ENCODE data around the gene KIF24. TPM values are rescaled to one million over a fixed set of nuclear protein-coding genes. Genes with fewer than 3 reads are reported as not detected.

KIF24 gene
- total RNA-seq, 3 donors from 2014 or later, result 1.3 to 2.8 (median 1.8) TPM

DNA sequence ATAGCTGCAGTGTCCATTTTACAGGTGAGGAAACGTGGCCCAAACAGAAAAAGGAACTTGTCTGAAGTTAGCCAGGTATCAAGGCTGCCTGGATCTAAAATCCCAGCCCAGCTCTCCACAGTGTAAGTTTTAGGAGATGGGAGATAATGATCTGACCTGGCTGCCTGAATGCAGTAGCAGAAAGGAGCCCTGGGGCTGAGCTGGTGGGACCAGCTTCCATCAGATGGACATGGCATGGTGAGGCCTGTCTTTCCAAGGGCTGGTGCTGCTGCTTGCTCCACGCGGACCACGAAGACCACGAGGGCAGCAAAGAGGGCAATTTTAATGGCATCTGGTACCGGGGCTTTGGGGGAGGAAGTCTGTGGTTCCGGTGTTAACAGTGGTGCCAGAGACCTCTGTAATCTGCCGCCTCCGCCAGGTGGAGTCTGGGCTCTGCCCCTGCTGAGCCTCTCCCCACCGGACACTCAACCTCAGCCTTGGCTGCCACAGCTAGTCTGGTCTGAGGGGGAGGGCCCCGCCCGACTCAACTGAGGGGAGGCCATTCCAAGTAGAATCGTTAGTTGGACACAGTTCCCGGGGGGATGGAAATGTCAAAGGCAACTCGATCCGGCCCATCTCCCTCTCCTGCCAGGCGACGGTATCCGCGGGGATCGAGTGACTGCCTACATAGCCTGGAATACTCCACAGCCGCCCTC lies 47.0 kb upstream of the KIF24 start:
- intact Hi-C loops (cut with DNase I, micrococcal nuclease), result no loop called here
- peak; percentile 53 for ATAC-seq
- no peaks in the 10 kb centered on the region for H3K36me3 ChIP-seq (ENCODE audit: low read depth)
- TF ChIP-seq, protein P1, sequence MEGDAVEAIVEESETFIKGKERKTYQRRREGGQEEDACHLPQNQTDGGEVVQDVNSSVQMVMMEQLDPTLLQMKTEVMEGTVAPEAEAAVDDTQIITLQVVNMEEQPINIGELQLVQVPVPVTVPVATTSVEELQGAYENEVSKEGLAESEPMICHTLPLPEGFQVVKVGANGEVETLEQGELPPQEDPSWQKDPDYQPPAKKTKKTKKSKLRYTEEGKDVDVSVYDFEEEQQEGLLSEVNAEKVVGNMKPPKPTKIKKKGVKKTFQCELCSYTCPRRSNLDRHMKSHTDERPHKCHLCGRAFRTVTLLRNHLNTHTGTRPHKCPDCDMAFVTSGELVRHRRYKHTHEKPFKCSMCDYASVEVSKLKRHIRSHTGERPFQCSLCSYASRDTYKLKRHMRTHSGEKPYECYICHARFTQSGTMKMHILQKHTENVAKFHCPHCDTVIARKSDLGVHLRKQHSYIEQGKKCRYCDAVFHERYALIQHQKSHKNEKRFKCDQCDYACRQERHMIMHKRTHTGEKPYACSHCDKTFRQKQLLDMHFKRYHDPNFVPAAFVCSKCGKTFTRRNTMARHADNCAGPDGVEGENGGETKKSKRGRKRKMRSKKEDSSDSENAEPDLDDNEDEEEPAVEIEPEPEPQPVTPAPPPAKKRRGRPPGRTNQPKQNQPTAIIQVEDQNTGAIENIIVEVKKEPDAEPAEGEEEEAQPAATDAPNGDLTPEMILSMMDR (IDR thresholded peaks at IDR 0.05), result peak; percentile 9
- H3K9me3 ChIP-seq, result no peaks in the 10 kb centered on the region
- H3K4me3 ChIP-seq, result peak overlapping the region; percentile 77
- DNase-seq, result peak; percentile 78 to 85 (median 83)
- peaks cover 27% of the 10 kb centered on the region for H3K4me1 ChIP-seq (ENCODE audit: low read depth)

- intact Hi-C loops (cut with DNase I, micrococcal nuclease), result no loop called here
- Histone ChIP-seq H3K36me3 (ENCODE audit: low read depth) (no peaks in the 10 kb centered on the region), H3K4me3 (no peak overlapping the region), H3K9me3 (no peaks in the 10 kb centered on the region), H3K4me1 (ENCODE audit: low read depth) (peaks cover 19% of the 10 kb centered on the region)
- ATAC-seq (peak; percentile 64), DNase-seq (peak; percentile 83 to 86 (median 85))
- TF ChIP-seq, protein P1 (IDR thresholded peaks at IDR 0.05), result no peak
Measured at GRCh38 chr9:34374905-34375552, 46.0 kb upstream of the KIF24 start.

GRCh38 chr9:34374339-34374738 lies 45.3 kb upstream of the KIF24 start:
- ATAC-seq, result no peak
- Histone ChIP-seq H3K4me3 (no peak overlapping the region), H3K4me1 (ENCODE audit: low read depth) (peaks cover 15% of the 10 kb centered on the region)

DNA sequence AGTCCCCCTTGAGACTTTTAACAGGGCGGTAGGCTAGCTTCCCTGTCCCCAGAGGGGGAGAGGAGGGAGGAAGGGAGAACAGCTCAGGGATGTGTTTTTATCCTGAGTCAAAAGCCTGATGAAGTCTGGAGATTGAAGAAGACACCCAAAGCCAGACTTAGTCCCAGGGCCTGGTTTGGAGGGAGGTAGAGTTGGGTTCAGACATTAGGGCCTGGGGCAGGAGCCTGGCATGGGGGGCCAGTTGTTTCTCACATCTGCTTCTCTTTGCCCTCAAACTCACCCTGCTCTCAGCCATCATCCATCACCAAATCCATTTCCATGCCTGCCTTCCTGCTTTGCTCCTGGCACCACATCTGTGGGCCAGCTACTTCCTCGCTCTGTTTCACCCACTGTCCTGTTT lies 44.7 kb upstream of the KIF24 start:
- intact Hi-C loops (cut with DNase I, micrococcal nuclease), result no loop called here
- Histone ChIP-seq H3K4me1 (ENCODE audit: low read depth) (peaks cover 11% of the 10 kb centered on the region), H3K36me3 (ENCODE audit: low read depth) (no peaks in the 10 kb centered on the region), H3K4me3 (no peak overlapping the region), H3K9me3 (no peaks in the 10 kb centered on the region)
- ATAC-seq (no peak), DNase-seq (no peak)
- TF ChIP-seq, protein P1 (IDR thresholded peaks at IDR 0.05), result no peak

More at GRCh38 chr9:34374339-34374738, 45.3 kb upstream of the KIF24 start:
- TF ChIP-seq, protein P1 (IDR thresholded peaks at IDR 0.05), result no peak
- Histone ChIP-seq H3K9me3 (no peaks in the 10 kb centered on the region), H3K36me3 (ENCODE audit: low read depth) (no peaks in the 10 kb centered on the region)
- DNase-seq, result no peak
- intact Hi-C loops (cut with DNase I, micrococcal nuclease), result no loop called here

DNA sequence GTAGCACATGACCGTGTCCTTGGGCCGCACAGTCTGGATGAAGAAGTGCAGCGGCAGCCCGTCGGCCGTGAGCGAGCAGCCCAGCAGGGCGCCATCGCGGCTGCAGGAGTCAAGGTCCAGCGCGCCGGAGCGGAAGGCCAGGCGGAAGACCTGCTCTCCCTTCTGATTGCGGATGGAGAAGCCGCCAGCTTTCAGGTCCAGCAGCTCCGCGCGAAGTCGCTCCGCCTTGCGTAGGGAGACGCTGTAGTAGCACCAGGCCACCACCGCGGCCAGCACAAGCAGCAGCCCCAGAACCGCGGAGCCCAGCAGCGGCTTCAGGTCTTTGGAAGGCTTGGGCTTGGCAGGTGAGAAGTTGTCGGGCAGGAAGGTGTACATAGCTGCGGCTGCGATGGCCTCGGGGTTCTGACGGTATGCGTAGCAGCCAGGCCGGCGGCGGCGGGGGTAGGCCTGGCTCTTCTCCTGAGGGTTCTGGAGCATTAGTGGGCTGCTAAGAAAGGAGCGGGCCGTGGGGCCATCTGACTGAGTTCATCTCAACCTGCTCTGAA lies 43.5 kb upstream of the KIF24 start:
- no peak for ATAC-seq
- no peak for DNase-seq
- no peak overlapping the region for H3K4me3 ChIP-seq
- H3K4me1 ChIP-seq (ENCODE audit: low read depth), result peaks cover 6% of the 10 kb centered on the region
- intact Hi-C loops (cut with DNase I, micrococcal nuclease), result no loop called here
- no peaks in the 10 kb centered on the region for H3K36me3 ChIP-seq (ENCODE audit: low read depth)
- TF ChIP-seq, protein P1 (IDR thresholded peaks at IDR 0.05), result no peak
- no peaks in the 10 kb centered on the region for H3K9me3 ChIP-seq
